Measurements from ENCODE around the gene ZDHHC8.

GRCh38 chr22:20096574-20097420 lies 34.8 kb upstream of the ZDHHC8 start:
- TF ChIP-seq CTCF (IDR thresholded peaks at IDR 0.05; ENCODE audit: low read depth, low read length, poor library complexity, severe bottlenecking) (no peak), EZH2phosphoT487 (IDR thresholded peaks at IDR 0.05; ENCODE audit: borderline replicate concordance, low read length) (no peak)

All from DOHH2 (cell line).